Sigmoid colon (tissue), 7 donors: ENCODE results near the gene KIF6. TPM values are rescaled to one million over a fixed set of nuclear protein-coding genes. Genes with fewer than 3 reads are reported as not detected.

ENCODE experiments used
- DNase-seq: peaks from one replicate; pipeline ENCODE4 v3.0.0-alpha.2; 2019
- H3K27ac ChIP-seq, 4 donors: fragments of 200-600 bp; sonication (generic); one replicate each; pipeline ENCODE4 v1.5.1; 2016 to 2019; ENCODE audit warnings: mild to moderate bottlenecking in 1 of 4
- H3K27me3 ChIP-seq, 3 donors: fragments of 200-600 bp; sonication (generic); one replicate each; pipeline ENCODE4 v1.5.1; 2019; ENCODE audit warnings: mild to moderate bottlenecking in 1 of 3
- H3K36me3 ChIP-seq, 4 donors: fragments of 200-600 bp; sonication (generic); one replicate each; pipeline ENCODE4 v1.5.1; 2016 to 2019
- H3K4me1 ChIP-seq, 4 donors: fragments of 200-600 bp; sonication (generic); one replicate each; pipeline ENCODE4 v1.5.1; 2017 to 2019
- H3K4me3 ChIP-seq, 4 donors: fragments of 200-600 bp; sonication (generic); one replicate each; pipeline ENCODE4 v1.5.1; 2017 to 2019; ENCODE audit warnings: mild to moderate bottlenecking in 2 of 4, moderate library complexity in 1 of 4
- H3K9me3 ChIP-seq, 4 donors: fragments of 200-600 bp in 3 of 4; sonication (generic) in 3 of 4; one replicate each; pipeline versions ENCODE4 v1.5.1 to v1.6.1; 2013 to 2019
- CTCF ChIP-seq, 4 experiments: fragments of 450-650 bp in 3 of 4; fragments of 200-600 bp in 1 of 4; IDR thresholded peaks; one replicate each; pipeline ENCODE4 v1.5.1; 2016 to 2019; ENCODE audit warnings: antibody characterized with exemption in 4 of 4, mild to moderate bottlenecking in 3 of 4, moderate library complexity in 2 of 4
- EP300 ChIP-seq, 4 donors: sonication (generic); formaldehyde crosslinking; IDR thresholded peaks; one replicate each; pipeline ENCODE4 v1.6.1; 2017; ENCODE audit warnings: antibody characterized with exemption in 4 of 4
- POLR2A ChIP-seq, 2 donors: fragments of 450-650 bp; IDR thresholded peaks; one replicate each; pipeline ENCODE4 v1.6.1; 2016; ENCODE audit warnings: antibody characterized with exemption in 2 of 2, mild to moderate bottlenecking in 2 of 2, moderate library complexity in 2 of 2
- POLR2AphosphoS5 ChIP-seq, 4 donors: sonication (generic); formaldehyde crosslinking; IDR thresholded peaks; one replicate each; pipeline ENCODE4 v1.6.1; 2017; ENCODE audit warnings: antibody characterized with exemption in 4 of 4
- WGBS, 2 donors: extraction: QIAGEN DNeasy Blood & Tissue Kit; methylation state at CpG; one replicate each; pipeline ENCODE4 v1.1.7; 2013; 5-methylcytosine and 5-hydroxymethylcytosine counted together
- intact Hi-C: fragments of 100-400 bp; cut with DNase I; formaldehyde crosslinking; loops from one replicate; pipeline ENCODE4 v1.15.1; 2023
- polyA plus RNA-seq, 3 donors: library from polyadenylated mRNA; stranded (reverse); fragments of 200-250 nt; gene quantifications; one replicate each; pipeline ENCODE4 v1.2.3, GENCODE V29; 2013
- total RNA-seq, 4 donors: library from RNA; depleted of rRNA; stranded (reverse); fragments of >200 nt; gene quantifications; one replicate each; pipeline ENCODE4 v1.1.0, GENCODE V29; 2016
- donor health status: healthy with polysubstance abuse.
- donor health status: Bipolar disorder and iron deficiency.
- donor health status: healthy.

KIF6 gene
- total and polyA plus RNA-seq, 7 donors = under 0.01 to 0.99 (median 0.36) TPM; not detected in 2

DNA sequence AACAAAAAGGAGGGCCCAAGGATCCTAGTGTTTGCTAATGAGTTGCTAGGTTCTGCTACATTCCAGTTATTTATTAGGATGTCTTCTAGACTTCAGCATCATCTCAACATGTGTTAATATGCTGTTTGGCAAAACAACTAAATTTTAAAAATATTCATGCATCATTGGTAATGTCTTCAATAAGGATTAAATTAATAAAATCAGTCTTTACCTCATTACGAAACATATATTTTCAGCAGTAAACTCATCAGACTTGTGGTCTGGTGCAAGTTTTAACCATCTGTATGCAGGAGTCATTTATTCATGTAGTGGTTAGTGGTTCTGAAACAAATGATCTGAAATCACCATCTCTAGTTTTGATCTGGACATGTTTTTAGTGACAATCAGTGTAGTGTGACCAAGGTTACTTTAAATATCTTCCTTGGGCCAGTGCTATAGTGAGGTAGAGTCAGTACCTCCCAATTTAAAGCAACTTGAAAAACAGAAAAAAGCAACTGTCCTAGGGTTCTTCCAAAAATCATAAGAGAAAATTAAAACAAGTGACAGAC, 317.7 kb downstream of the KIF6 start:
- H3K4me1 ChIP-seq = no peaks in the 10 kb centered on the region
- TF ChIP-seq POLR2AphosphoS5 (IDR thresholded peaks at IDR 0.05) (no peak), CTCF (IDR thresholded peaks at IDR 0.05) (no peak), EP300 (IDR thresholded peaks at IDR 0.05) (no peak), POLR2A (IDR thresholded peaks at IDR 0.05) (no peak)
- intact Hi-C loops = no loop called here
- no peak overlapping the region for H3K4me3 ChIP-seq
- 89 to 90% methylated on average over 1 of the region's 1 CpG for WGBS, 2 donors
- no peaks in the 10 kb centered on the region for H3K27me3 ChIP-seq
- H3K36me3 ChIP-seq = no peaks in the 10 kb centered on the region
- no peak overlapping the region for H3K27ac ChIP-seq
- DNase-seq = no peak
- H3K9me3 ChIP-seq = no peaks in the 10 kb centered on the region

- Histone ChIP-seq H3K36me3 (no peaks in the 10 kb centered on the region), H3K4me1 (no peaks in the 10 kb centered on the region), H3K9me3 (no peaks in the 10 kb centered on the region), H3K4me3 (no peak overlapping the region), H3K27ac (no peak overlapping the region), H3K27me3 (no peaks in the 10 kb centered on the region)
- intact Hi-C loops = no loop called here
- TF ChIP-seq POLR2AphosphoS5 (IDR thresholded peaks at IDR 0.05) (no peak), EP300 (IDR thresholded peaks at IDR 0.05) (no peak), CTCF (IDR thresholded peaks at IDR 0.05) (no peak), POLR2A (IDR thresholded peaks at IDR 0.05) (no peak)
- 23 to 66% methylated on average over 1 of the region's 1 CpG for WGBS, 2 donors
- DNase-seq = no peak
Measured at GRCh38 chr6:39404312-39404711, 320.9 kb downstream of the KIF6 start.

GRCh38 chr6:39403304-39403703, 321.9 kb downstream of the KIF6 start:
- H3K27ac ChIP-seq = no peak overlapping the region
- H3K9me3 ChIP-seq = no peaks in the 10 kb centered on the region
- intact Hi-C loops = no loop called here
- TF ChIP-seq EP300 (IDR thresholded peaks at IDR 0.05) (no peak), POLR2A (IDR thresholded peaks at IDR 0.05) (no peak), CTCF (IDR thresholded peaks at IDR 0.05) (no peak), POLR2AphosphoS5 (IDR thresholded peaks at IDR 0.05) (no peak)
- no peak for DNase-seq
- no peaks in the 10 kb centered on the region for H3K4me1 ChIP-seq
- no peaks in the 10 kb centered on the region for H3K27me3 ChIP-seq
- no peak overlapping the region for H3K4me3 ChIP-seq
- H3K36me3 ChIP-seq = no peaks in the 10 kb centered on the region

DNA sequence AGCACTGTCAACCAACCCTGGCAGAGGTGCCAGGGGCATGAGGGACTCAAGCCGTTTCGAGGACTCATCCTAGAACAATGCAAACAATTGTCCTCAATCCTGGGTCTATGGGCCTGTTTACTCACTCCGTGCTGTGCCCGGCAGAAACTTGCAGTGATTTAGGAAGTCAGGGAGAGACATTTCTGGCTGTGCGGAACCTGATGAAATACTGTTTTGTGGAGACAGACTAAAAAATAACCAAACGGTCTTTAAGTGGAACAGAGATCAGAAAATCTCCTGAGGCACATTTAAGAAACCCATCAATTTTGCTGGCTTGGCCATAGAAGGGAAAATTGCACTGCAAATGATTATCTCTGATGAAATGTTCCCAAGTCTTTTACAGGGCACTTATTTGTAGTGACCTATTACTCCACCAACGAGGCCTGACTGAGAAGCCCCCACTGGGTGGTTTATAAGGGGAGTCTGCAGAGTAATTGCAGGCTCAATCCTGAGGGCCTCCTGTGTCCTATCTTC, 322.9 kb downstream of the KIF6 start:
- H3K4me3 ChIP-seq = no peak overlapping the region
- TF ChIP-seq CTCF (IDR thresholded peaks at IDR 0.05) (no peak), POLR2A (IDR thresholded peaks at IDR 0.05) (no peak), POLR2AphosphoS5 (IDR thresholded peaks at IDR 0.05) (no peak), EP300 (IDR thresholded peaks at IDR 0.05) (no peak)
- H3K4me1 ChIP-seq = no peaks in the 10 kb centered on the region
- H3K9me3 ChIP-seq = no peaks in the 10 kb centered on the region
- no peak for DNase-seq
- 77 to 83% methylated on average over 7 of the region's 7 CpGs for WGBS, 2 donors
- no peaks in the 10 kb centered on the region for H3K36me3 ChIP-seq
- H3K27ac ChIP-seq = no peak overlapping the region
- intact Hi-C loops = no loop called here
- H3K27me3 ChIP-seq = no peaks in the 10 kb centered on the region

DNA sequence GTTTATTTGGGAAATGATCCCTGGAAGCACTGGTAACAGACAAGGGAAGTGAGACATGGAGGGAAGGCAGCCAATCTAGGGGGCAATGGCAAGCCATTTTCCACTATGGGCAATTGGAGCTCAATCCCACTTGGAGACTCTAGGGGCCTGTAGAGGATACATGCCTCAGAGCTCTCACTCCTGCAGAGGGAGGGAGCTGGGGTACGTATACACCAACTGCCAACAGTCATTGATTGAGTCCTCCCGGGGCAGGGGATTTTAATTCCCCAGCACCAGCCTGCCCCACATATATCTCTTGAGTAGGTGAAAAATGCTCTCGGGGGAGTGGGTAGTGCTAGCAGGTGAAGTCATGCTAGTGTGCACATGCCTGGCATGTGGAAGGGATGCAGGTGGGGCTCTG, 323.8 kb downstream of the KIF6 start:
- Histone ChIP-seq H3K9me3 (no peaks in the 10 kb centered on the region), H3K27me3 (no peaks in the 10 kb centered on the region), H3K27ac (no peak overlapping the region), H3K36me3 (no peaks in the 10 kb centered on the region), H3K4me3 (no peak overlapping the region), H3K4me1 (no peaks in the 10 kb centered on the region)
- WGBS, 2 donors = 94 to 95% methylated on average over 3 of the region's 3 CpGs
- TF ChIP-seq POLR2AphosphoS5 (IDR thresholded peaks at IDR 0.05) (no peak), POLR2A (IDR thresholded peaks at IDR 0.05) (no peak), CTCF (IDR thresholded peaks at IDR 0.05) (no peak), EP300 (IDR thresholded peaks at IDR 0.05) (no peak)
- no peak for DNase-seq
- intact Hi-C loops = no loop called here
